T-helper 9 cell (primary cell): ENCODE measurements around the gene HOXB8.
A peak's percentile ranks its signal among the peaks of the same experiment; 100 is the strongest.

ENCODE experiments used
- DNase-seq: peaks from one replicate; pipeline ENCODE4 v3.0.0-alpha.2; 2020

HOXB8 gene

DNA sequence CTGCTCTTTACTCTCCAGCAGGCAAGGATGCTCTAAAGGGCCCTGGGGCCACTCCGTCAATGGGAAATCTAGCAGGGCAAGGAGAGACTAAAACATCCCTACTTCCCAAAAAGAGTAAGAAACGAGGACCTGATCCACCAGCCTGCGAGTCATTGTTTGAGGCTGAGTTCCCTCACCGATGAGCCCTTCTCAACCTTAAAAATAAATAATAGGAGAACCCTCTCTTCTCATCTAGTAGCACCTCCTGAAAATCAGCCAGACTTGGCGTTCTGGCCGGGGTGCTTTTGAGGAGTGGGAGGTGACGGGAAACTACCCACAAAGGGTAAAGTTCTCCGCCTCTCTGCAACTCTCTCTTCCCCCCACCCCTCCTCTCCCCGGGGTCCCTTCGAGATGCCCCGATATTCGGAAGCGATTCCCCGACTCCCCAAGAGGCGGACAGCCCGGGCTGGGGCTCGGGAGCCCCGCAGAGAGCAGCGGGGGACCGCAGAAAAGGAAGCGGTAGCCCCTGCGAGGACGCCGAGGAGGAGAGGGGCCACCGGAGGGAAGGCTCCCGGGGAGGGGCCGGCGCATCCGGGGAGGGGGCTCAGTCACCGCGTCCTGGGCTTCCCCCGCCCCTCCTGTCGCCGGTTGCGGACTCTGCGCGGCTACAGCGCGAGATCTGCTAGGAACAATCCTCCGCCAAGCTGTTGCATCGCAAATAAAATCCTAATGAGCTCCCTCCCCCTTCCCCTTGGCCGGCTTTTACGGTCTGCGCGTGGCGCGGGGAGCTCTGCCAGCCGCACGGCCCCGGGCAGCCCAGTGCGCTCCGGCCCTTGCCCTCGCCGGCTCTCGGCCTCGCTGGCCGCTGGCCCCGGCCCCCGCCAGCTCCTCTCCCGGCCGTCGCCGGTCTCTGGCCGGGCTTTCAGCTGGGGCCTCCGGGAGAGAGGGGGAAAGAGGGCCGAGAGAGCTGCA, 9.7 kb upstream of the HOXB8 start:
- DNase-seq = peak; percentile 25

DNA sequence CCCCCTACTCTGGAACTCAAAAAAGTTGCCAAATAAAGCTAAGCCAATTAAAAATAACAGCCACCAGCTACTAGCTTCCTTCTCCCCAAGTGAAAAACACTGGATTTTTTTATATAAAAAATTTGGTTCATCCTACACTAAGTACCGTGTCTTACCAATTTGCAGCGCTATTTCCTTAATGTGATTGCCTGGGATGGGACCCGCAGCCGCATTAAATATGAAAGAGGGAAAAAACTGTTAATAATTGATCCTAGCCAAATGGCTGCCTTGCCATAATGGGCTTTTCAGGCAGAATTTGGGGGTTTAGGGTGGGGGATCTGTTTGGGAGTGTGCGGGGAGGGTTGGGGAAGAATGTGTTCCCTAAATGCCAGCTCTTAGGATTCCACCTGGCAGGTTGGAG, 9.0 kb upstream of the HOXB8 start:
- no peak for DNase-seq

DNA sequence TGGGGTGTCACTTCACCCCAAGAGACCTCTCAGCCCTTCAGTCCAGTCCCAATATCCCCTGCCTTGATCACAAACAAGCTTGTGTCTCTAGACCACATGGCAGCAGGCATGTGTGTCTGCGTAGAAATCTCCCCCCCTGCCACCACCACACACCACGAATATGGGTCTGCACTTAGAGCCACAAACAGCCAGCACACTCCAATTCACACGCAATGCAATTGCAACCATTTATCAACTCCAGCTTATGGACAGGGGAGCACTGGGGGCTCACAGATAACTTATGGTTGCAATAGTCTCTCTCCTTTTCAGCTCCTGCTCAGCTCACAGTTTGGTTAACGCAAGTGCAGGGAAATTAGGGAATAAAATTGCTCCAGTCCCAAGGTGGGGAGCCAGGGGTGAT, 8.5 kb upstream of the HOXB8 start:
- no peak for DNase-seq

DNA sequence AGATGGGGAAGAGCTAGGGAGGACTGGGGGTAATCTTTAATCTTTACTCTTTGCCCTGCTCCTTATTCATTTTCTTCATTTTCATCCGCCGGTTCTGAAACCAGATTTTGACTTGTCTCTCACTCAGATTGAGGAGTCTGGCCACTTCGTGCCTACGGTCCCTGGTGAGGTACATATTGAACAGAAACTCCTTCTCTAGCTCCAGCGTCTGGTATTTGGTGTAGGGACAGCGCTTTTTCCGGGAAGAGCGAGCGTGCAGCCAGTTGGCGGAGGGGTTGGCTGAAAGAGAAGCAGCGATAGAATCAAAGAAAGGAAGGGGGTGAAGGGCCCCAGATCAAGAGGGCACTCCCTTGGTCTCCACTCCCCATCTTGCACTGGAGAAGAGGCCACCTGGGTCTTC, 7.8 kb upstream of the HOXB8 start:
- no peak for DNase-seq

DNA sequence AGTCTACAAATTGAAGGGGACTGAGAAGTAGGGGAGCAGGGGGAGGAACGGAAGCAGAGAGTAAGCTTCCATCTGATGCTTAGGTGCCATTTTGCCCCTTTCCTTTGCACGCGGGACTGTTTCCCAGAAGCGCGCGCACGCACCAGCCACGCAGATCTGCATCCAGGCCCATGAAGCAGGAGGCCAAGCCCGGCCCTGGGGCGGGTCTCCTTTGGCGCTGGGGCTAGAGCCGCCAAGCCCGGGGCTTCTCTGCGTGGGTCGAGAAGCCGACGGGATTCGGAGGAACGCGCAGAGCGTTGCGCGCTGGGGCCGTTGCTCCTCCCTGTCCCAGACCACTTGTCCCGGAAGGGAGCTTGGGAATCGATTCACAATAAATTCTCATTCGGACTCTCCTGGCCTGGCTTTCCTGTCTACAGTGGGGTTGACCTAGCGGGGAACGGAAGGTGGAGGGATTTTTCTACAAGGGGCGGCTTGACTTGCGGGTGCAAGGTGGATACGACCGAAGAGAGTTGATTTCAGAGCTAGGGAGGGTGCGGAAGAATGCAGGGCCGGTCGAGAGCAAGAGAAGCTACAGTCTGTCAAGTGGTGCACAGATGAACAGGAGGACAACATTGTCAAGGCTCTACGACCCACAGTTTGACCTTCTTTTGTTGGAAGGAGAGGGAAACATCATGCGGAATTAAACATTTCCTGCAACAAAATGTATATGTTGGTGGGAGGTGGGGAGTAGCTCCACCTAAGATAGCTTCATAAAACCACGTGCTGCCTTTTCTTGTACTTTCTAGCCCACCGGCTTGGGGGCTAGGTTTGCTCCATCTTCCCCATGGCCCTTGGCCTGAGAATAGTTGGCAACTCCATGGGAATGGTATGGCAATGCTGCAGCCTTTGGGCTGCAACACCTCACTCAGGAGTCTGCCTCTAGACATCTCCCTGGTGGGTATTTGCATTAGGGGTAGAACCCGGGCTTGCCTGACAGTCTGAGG, 6.6 kb upstream of the HOXB8 start:
- DNase-seq = no peak

DNA sequence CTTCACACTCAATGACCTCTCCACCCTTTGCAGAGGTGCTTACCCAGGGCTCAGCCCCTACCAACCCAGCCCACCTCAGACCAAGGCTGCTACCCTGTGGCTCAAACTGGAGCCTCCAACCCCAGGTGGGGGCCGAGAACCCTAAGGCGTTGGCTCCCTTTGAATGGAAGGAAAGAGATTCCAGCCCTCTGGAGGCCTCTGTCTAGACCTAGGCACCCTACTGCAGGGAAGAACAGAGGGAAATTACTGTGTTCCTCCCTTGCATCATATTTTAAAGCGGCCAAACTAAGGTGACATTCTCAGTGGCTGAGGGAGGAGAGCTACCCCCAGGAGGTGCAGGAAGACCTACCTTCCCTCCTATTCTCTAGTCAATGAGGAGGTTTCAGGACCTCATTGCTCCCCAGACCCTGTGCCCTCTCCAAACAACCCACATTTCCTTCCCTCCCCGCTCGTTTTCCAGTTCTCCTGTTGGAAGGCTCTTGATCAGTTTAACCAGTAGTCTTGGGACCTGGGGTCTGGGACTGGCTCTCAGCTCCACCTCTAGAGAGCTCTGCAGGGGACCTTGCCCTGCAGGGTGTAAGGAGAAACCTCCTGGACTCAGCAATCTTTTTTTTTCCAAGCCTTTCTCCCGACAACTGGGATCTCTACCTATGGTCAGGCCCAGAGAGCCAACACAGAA, 5.5 kb upstream of the HOXB8 start:
- DNase-seq = no peak

DNA sequence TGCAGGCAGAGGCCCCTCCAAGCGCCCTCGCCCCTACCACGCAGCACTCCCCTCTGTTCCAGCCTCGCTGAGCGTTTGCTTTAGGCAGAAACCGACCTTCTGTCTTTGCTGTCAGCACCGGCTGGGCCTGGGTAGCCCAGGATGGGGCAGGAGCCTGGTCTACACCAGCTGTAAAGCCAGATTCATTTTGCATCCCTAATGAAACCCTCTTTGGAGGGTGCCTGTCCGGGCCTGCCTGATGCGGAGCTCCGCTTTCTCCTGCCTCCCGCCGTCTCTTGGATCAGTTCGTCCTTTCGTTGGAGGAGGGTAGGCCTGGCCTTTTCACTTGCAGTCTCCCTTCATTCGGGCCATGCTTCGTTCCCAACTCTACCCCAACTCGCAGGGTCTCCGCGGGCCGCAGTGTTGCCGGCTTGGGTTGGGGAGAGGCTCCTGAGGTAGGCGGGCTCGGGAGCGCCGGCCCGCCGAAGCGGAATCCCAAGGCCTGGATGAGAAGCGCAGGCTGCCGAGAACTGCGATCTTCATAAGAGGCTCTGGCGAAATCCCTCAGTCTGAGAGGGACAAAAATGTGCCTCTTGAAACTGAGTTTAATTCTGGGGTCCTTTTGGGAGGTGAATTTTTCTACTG, 4.8 kb upstream of the HOXB8 start:
- DNase-seq = no peak

DNA sequence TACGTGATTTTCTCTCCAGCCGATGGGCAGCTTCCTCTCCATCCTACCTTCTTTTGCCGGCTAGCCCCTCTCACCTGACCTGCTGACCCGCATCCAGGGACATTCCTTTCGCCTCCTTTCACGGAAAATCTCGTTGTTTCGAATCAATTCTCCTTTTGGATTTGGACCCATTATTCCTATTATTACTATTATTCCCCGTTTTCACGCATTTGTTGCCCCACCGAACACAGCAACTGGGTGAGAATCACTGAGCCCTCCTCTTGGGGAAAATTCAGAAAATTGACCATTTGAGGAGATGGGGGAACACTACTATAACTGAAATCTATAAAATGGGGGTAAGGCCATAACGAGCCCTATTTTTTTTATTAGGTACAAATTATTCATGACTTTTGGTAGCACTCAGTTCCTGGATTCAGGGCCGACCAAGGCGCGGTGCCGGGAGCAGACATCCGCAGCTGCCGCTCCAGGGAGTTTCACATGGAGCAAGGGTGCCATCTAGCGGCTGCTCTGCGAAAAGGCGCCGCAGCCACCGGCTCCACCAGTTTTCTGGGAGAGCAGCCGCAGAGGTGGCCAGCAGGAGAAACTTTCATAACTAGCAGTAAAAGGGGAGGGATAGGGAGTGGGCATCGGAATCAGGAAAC, 3.3 kb upstream of the HOXB8 start:
- peak; percentile 85 for DNase-seq

DNA sequence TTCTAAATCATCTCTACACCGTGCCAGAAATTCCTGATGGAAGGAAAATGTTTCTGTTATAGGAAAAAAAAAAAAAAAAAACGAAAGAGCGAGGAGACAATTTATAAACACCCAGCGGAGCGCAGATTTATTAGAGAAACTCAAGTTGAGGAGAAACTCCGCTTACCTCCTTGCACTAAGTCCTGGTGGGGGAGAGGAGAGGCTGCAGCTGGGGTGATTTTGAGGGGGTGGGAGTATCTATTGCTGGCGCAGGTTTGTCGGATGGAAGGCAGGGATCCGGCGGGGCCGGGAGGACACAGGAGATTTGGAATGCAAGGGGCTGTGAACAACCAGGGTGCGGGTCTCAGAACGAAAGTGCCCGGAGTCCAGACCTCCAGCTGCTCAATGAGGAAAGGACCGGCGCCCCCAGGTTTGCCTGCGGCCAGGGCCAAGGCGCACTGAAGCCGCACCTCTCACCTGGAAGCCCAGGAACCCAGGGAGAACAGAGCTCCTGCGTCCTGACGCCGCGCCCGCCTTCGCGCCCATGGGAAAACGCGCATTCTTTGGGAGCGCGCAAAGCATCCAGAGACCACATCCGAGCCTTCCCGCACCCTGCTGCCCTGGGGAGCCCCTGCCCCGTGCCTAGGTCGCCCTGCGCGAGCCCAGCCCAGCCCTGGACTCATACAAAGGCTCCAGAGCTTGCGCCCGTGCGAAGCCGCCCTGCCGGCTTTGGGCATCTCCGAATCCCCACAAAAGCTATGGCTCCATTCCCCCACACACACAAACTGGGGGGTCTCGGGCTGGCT, 2.6 kb upstream of the HOXB8 start:
- DNase-seq = no peak

DNA sequence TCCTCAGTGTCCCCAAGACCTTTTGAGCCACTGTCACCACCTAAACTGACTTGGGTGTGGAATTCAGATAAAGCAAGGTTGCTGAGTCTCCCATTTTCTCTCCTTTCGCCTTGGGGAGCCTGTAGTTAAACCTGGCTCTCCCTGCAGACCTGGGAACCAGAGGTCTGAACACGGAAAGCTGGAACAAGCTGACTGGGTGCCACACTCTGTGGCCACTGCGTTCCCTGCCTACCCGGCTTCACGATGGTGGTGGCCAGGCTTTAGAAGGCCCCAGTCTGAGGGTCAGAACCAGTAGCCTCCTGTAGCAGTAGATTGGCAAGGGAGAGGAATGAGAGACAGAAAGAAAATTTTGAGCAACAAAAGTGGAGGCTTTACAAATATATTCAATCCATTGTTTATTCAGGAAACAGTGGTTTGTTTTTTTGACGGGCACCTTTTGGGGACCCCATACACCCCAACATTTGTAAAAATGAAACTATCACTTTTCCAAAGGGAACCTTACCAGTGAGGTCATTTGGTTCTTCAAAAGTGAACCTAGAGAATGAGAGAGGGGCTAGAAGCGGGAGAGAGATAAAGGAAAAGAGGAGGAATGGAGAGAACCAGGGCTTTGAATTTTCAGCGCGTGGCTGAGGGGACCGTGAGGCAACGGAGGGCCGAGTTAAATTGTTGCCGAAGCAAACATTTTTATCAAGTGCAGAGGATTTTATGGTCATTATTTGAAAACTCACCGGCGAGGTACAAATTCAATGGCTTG, 1.8 kb upstream of the HOXB8 start:
- no peak for DNase-seq

DNA sequence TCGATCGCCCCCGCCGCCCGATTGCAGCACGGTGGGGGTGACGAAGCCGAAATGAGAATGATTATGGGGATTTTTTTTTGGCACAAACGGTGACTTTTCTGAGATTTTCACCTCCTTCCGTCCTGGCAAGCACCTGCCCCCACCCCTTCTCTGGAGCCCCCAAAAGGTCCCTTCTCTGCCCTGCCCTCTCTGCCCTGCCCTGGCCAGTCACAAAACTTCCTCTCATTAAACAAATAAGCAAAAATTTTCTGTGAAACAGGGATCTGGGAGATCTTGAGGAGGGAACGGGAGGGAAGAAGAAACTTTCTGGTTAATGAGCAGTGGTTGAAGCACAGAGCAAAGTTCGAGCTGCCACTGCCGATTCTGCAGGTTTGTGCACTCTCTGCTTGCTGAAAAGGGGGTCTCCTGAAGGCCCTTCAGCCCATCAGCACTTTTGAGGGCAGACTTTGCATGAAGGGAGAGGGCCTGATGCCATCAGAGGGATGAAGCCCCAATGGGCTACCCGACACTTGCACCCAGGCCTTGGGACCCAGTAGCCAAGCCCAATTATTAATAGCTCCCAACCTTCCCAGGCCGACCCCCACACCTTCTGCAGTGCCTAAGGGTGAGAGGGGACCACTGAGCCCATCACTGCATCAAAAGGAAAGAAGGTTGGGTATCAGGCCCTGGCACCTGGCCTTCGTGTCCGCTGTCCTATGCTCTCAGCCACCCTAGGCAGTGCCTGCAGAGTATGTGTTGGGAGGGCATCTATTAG, 1.0 kb upstream of the HOXB8 start:
- no peak for DNase-seq

DNA sequence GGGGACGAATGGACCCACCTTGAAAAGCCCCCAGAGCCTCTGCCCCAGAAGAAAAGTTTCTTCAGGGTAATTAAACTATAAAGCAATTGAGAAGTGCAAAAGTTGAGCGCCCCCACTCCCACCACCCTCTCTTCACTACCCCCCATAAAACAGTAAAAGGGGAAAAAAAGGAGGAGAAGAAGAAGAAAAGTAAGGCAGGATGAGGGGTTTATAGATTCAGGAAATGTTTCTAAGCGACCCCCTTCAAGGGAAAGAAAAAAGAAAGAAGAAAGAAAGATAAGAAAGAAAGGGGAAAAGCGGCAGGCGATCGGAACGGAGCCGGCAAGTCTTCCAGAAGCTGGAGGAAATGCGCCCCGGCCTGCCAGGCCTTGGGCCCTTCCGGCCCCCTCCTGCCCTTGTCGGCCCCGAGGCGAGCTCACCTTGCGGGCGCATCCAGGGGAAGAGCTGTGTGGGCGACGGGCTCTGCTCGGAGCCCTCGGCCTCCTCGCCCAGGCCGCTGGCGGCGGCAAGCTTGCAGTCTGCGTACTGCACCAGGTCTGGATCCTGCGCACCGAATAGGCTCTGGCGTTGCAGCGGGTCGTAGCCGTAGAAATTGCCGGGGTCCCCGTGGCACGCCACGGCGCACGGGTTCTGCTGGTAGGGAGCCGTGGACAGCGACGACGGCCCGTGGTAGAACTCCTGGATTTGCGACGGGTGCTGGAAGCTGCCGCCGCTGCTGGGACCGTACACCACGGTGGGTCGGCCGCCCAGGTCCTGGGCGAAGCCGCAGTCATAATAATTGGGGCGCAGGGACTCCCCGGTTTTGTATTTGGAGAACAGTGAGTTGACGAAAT, 1.0 kb downstream of the HOXB8 start:
- no peak for DNase-seq

DNA sequence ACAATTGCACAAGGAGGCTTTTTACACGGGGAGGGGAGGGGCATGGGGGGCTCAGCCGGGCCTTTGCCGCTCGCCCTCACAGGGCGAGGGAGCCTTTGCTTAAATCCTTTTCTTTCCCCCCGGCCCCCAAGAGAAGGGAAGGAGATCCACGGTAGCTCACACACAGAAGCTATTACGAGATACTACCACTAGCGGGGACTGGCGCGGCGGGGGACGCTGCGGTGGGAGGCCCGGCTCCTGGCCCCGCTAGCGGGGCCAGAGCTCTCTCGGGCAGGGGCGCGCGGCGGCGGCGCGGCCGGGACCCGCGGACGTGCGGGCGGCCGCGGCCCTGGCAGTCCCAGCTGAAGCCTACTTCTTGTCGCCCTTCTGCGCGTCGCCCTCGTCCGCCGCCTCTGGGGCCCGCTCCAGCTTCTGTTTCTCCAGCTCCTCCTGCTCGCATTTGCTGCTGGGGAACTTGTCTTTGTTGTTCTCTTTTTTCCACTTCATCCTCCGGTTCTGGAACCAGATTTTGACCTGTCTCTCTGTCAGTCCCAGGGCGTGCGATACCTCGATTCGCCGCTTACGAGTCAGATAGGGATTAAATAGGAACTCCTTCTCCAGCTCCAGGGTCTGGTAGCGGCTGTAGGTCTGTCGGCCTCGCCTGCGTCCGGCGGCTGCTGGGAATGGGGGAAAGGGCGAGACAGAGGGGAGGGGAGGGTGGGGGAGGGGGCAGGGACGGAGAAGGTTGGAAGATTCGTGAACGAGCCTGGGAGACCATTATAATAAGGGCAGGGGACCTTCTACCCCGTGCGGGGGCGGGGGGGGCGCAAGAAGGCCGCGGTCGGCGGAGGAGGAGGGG, 2.0 kb downstream of the HOXB8 start:
- peak; percentile 46 for DNase-seq

DNA sequence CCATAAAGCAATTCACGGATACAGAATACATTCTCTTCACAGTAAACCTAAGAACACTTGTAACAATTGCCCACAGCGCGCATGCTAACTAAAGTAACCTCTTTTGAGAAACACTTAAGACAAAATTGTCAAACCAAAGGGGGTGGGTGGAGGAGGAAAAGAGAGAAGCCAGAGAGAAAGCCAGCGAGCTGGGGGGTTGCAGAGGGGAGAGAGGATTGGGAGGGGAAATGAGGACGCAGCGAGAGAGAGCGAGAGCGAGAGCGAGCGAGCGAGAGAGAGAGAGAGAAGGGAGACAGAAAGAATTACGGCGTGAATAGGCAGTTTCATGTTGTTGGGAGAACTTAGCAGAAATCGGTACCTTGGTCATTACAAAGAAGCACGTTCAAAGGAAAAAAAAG, 2.6 kb downstream of the HOXB8 start:
- DNase-seq = no peak

DNA sequence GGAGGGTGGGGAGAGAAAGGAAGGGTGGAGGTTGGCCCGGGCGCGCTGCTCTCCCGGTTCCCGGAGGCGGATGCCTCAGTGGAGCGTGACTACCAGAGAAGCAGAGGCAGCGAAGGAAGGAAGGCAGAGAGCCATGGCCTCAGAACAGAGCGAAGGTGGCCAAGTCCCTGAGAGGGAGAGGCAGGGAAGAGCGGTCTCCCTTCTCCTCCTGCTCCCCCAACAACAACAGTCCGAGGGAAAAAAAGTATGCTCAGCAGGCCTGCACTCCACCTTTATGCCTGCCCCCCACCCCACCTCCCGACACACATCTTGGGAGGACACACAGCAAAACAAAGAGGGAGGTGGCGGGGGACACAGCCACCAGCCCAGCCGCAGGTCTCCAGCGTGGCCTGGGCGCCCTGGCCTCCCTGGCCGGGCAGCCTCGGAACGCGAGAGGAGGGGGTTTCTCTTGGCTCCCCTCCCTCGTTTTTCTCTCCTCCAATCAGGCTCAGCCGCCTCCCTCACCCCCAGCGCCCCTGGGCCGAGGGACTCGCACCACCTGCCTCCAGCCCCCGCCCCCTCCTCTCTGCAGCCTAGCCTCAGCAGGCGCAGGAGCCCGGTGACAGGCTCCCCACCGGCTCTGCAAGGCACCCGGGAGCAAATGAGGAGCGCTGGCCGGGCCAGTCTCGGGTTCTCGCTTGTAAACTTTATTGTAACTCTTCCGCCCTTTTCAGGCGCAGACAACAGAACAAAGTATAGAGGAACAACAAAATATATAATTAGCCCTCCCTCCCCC, 3.2 kb downstream of the HOXB8 start:
- DNase-seq = no peak

DNA sequence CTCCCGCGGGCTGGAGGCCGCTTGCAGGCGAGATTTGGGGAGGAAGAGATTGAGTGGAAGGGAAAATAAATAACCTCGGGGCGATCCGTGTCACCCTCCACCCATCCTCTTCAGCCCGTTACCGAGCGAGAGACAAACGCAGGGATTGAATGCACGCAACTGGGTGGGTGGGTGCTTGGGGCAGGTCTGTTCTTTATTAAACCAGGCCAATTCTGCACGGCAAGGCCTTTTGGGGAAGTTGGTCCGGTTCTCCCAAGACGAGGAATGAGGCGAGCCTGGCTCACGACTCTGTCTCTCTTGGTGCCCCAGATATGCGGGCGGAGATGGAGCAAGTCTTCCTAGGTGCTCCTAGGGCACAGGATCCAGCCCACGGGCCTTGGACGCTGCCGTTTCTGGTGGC, 3.9 kb downstream of the HOXB8 start:
- DNase-seq = no peak
